ENCODE results near the gene MMP15. TPM values are rescaled to one million over a fixed set of nuclear protein-coding genes. Genes with fewer than 3 reads are reported as not detected.

Gene MMP15
- total and polyA plus RNA-seq, 2 donors (not counting 3 experiments of a cell fraction or from before 2014, with no cell fraction given): 12.6 to 16.0 TPM

- peaks cover 17% of the 10 kb centered on the region for H3K4me1 ChIP-seq (ENCODE audit: control insufficient read depth, extremely low read depth, insufficient read depth, low read length)
- dilution Hi-C loops (cut with MboI; ENCODE audit: extremely low pct_ligation_motif_present, low sequenced_read_pairs): no loop called here
- H3K4me2 ChIP-seq (ENCODE audit: insufficient read depth, low read length): peak overlapping the region; percentile 80
- TF ChIP-seq JUN (IDR thresholded peaks at IDR 0.05; ENCODE audit: borderline replicate concordance, insufficient read depth, insufficient read length, low read depth) (no peak), GATA2 (IDR thresholded peaks at IDR 0.05; ENCODE audit: insufficient read depth, insufficient read length, low read depth, low read length) (no peak), MAX (IDR thresholded peaks at IDR 0.05; ENCODE audit: insufficient read depth, insufficient read length) (no peak), MYC (IDR thresholded peaks at IDR 0.05; ENCODE audit: low read depth, low read length) (no peak), CTCF (IDR thresholded peaks at IDR 0.05; ENCODE audit: extremely low read depth in 1 of 2, insufficient read depth in 1 of 2, low read depth in 1 of 2, low read length in 2 of 2) (no peak), EZH2 (IDR thresholded peaks at IDR 0.05; ENCODE audit: borderline replicate concordance, low read depth, low read length, severe bottlenecking) (no peak), FOS (IDR thresholded peaks at IDR 0.05; ENCODE audit: borderline replicate concordance, insufficient read depth, low read length) (no peak), POLR2A (IDR thresholded peaks at IDR 0.05; ENCODE audit: low read depth, low read length) (no peak), POLR2AphosphoS5 (IDR thresholded peaks at IDR 0.05; ENCODE audit: insufficient read depth, low read depth, low read length) (no peak)
- no peaks in the 10 kb centered on the region for H3K9me1 ChIP-seq (replicated peaks; ENCODE audit: control insufficient read depth, extremely low read depth, insufficient read depth, low read length)
- H4K20me1 ChIP-seq (replicated peaks; ENCODE audit: control insufficient read depth, extremely low read depth, insufficient read depth, low read length): no peaks in the 10 kb centered on the region
- H3K27ac ChIP-seq (ENCODE audit: insufficient read depth, low read depth, low read length): no peak overlapping the region
- peak overlapping the region; percentile 68 to 90 (median 85) for H3K4me3 ChIP-seq (replicated peaks in 1 of 3; ENCODE audit: insufficient read depth in 1 of 3, low read depth in 1 of 3, low read length in 3 of 3)
- intact Hi-C loops (cut with micrococcal nuclease): loop anchor here (1.0 to 5.0 kb wide), 6 partner anchors 17 to 411 kb away; no protein-coding TSS in a partner anchor
- no peak overlapping the region for H3K9ac ChIP-seq (replicated peaks; ENCODE audit: extremely low read depth, insufficient read depth, low read length)
- DNase-seq (ENCODE audit: low read depth, low spot score) (no peak), FAIRE-seq (no peak)
- peak overlapping the region; percentile 98 for H2AFZ ChIP-seq (ENCODE audit: low read depth, low read length)
- no peaks in the 10 kb centered on the region for H3K27me3 ChIP-seq (ENCODE audit: control insufficient read depth in 2 of 2, insufficient read depth in 2 of 2, low read length in 2 of 2)
- peaks cover 4% of the 10 kb centered on the region for H3K79me2 ChIP-seq (ENCODE audit: control insufficient read depth, insufficient read depth, low read length)
- POLR2A ChIA-PET: no interaction called here
- CTCF ChIA-PET: interaction anchor here (0.7 to 3.5 kb wide), 10 partner anchors 13 to 411 kb away, joined by 3 to 36 read pairs (median 6); no protein-coding TSS in a partner anchor
- no peaks in the 10 kb centered on the region for H3K9me3 ChIP-seq (replicated peaks; ENCODE audit: control insufficient read depth, insufficient read depth, low read length)
- BruUV-seq (replicated peaks): TSS peak; percentile 14
- peaks cover 2% of the 10 kb centered on the region in 2 experiments for H3K36me3 ChIP-seq (ENCODE audit: control insufficient read depth in 2 of 2, extremely low read depth in 1 of 2, insufficient read depth in 2 of 2, low read length in 2 of 2)
These were observed 23.7 kb upstream of the MMP15 start for GRCh38 chr16:58001781-58002415.

Measured in endothelial cell of umbilical vein (primary cell).